ENCODE measurements around the gene PCYT1A. TPM values are rescaled to one million over a fixed set of nuclear protein-coding genes. Genes with fewer than 3 reads are reported as not detected.

Gene PCYT1A
- total RNA-seq, result 10 to 100 TPM; 41.8 to 78.3 TPM

DNA sequence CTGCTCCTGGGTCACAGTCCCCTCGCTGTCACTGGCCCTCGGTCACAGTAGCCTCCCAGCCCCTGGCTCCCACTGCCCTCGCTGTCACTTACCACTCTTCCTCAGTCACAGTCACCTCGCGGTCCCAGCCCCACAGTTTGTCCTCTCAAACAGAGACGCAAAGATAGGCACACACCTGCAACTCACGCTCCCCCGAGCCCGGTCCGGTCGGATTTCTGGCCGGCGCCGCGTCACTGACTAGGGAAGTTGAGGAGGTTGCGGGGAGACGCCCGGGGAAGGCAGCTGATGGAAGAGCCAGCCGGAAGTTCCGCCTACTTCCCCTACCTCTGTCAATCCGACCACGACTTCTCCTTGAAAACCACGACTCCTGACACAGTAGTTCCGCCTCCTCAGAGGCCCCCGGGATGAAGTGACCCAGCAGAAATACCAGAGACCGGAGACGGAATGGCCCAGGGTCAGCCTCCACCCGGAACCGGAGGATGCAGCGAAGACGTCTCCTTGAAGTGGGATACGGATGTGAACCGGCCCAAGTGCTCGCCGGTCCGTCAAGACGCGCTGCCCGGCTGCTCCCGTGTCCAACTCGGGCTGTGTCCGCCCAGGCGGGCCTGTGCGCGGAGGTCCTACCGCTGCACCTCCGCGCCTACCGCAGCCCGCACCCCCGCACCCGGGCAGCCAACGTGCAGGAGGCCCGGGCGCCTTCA, at the start of gene PCYT1A:
Gene PCYT1A (minus strand): TSS at position 287 of the 701 bp plus-strand sequence. CDS start 17,195 bp downstream, outside the sequence.
- Histone ChIP-seq H3K4me1 (replicated peaks) (no peaks in the 10 kb centered on the region), H3K9me3 (no peaks in the 10 kb centered on the region), H3K27me3 (replicated peaks; ENCODE audit: insufficient read depth) (no peaks in the 10 kb centered on the region), H3K36me3 (no peaks in the 10 kb centered on the region), H3K27ac (peak within 1 kb of the TSS; percentile 80 to 83), H3K4me3 (peak within 1 kb of the TSS; percentile 74 to 89)
- DNase-seq (ENCODE audit: low spot score), result peak; percentile 90
- intact Hi-C loops (cut with DNase I), result no loop called here
- 1% methylated on average over 30 of the region's 55 CpGs for WGBS
- peak; percentile 83 for TF ChIP-seq POLR2AphosphoS5 (IDR thresholded peaks at IDR 0.05)
- peak; percentile 59 for TF ChIP-seq POLR2A (IDR thresholded peaks at IDR 0.05)
- TF ChIP-seq, protein P1, sequence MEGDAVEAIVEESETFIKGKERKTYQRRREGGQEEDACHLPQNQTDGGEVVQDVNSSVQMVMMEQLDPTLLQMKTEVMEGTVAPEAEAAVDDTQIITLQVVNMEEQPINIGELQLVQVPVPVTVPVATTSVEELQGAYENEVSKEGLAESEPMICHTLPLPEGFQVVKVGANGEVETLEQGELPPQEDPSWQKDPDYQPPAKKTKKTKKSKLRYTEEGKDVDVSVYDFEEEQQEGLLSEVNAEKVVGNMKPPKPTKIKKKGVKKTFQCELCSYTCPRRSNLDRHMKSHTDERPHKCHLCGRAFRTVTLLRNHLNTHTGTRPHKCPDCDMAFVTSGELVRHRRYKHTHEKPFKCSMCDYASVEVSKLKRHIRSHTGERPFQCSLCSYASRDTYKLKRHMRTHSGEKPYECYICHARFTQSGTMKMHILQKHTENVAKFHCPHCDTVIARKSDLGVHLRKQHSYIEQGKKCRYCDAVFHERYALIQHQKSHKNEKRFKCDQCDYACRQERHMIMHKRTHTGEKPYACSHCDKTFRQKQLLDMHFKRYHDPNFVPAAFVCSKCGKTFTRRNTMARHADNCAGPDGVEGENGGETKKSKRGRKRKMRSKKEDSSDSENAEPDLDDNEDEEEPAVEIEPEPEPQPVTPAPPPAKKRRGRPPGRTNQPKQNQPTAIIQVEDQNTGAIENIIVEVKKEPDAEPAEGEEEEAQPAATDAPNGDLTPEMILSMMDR (IDR thresholded peaks at IDR 0.05), result peak in 1 of 4 experiments; percentile 6

DNA sequence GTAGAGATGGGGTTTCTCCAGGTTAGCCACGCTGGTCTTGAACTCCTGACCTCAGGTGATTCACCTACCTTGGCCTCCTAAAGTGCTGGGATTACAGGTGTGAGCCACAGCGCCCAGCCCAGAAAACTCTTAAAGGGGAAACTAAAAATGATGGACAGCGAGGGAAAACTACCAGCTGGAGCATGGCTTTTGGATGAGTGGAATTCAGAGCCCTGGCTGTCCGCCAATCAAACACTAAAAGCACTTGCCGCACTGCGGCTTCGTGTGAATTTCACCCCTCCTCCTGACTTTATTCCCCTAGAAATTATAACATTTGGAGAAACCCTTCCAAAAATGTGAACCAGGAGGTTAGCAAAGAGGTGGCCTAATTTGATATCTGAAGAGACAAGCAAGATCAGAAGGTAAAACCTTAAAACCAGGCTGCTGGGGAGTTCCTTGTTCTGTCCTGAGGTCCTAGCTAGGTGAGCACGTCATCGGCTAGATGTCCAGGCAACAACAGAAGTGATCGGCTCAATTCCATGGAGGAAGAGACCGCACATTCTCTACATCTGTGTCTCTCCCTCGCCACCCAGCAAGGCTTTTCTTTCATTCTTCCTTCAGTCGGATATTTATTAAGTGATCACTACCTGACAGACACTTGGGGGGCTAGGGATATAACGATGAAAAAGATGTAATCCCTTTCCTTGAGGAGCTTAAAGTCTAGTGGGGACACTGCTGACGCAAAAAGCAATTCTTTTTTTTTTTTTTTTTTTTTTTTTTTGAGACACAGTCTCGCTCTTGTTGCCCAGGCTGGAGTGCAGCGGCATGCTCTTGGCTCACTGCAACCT, 49.0 kb upstream of the PCYT1A start:
- WGBS, result 75% methylated on average over 17 of the region's 17 CpGs
- DNase-seq (ENCODE audit: low spot score), result no peak
- Histone ChIP-seq H3K36me3 (no peaks in the 10 kb centered on the region), H3K27me3 (replicated peaks; ENCODE audit: insufficient read depth) (no peaks in the 10 kb centered on the region), H3K9me3 (no peaks in the 10 kb centered on the region), H3K4me3 (no peak overlapping the region), H3K4me1 (replicated peaks) (no peaks in the 10 kb centered on the region), H3K27ac (no peak overlapping the region)
- intact Hi-C loops (cut with DNase I), result no loop called here
- TF ChIP-seq POLR2A (IDR thresholded peaks at IDR 0.05) (no peak), POLR2AphosphoS5 (IDR thresholded peaks at IDR 0.05) (no peak)
- TF ChIP-seq, protein P1 (IDR thresholded peaks at IDR 0.05), result no peak

DNA sequence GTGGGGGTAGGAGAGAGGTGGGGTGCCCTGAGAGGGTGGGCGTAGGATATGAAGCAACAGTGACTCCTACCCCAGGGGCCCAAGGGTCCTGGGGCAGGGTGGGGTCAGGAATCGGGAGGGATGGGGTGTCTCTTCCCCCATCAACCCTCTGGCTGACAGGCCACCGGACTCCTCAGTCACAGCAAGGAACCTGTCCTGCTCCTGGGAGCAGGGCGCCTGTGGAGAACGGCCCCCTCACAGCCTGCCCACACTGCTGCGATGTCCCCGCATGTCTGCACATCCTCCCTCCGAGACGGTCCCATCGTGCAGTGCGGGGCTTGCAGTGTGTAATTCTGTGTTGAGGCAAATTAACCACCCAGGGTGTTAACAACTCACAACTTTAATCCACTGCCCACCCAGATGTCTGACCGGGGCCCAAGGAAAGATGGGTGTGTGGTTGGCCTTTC, 48.0 kb upstream of the PCYT1A start:
- H3K27ac ChIP-seq, result no peak overlapping the region
- H3K4me1 ChIP-seq (replicated peaks), result no peaks in the 10 kb centered on the region
- H3K9me3 ChIP-seq, result no peaks in the 10 kb centered on the region
- WGBS, result 65% methylated on average over 12 of the region's 12 CpGs
- H3K36me3 ChIP-seq, result no peaks in the 10 kb centered on the region
- H3K4me3 ChIP-seq, result no peak overlapping the region
- TF ChIP-seq POLR2A (IDR thresholded peaks at IDR 0.05) (no peak), POLR2AphosphoS5 (IDR thresholded peaks at IDR 0.05) (no peak)
- TF ChIP-seq, protein P1 (IDR thresholded peaks at IDR 0.05), result no peak
- intact Hi-C loops (cut with DNase I), result no loop called here
- DNase-seq (ENCODE audit: low spot score), result no peak
- H3K27me3 ChIP-seq (replicated peaks; ENCODE audit: insufficient read depth), result no peaks in the 10 kb centered on the region

DNA sequence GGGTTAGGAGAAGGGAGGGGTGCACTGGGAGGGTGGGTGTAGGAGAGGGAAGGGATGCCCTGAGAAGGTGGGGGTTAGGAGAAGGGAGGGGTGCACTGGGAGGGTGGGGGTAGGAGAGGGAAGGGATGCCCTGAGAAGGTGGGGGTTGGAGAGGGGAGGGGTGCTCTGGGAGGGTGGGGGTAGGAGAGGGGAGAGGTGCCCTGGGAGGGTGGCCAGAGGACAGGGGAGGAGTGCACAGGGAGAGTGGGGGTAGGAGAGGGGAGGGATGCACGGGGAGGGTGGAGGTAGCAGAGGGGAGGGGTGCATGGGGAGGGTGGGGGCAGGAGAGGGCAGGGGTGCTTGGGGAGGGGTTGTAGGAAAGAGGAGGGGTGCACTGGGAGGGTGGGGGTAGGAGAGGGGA, 47.5 kb upstream of the PCYT1A start:
- Histone ChIP-seq H3K4me1 (replicated peaks) (no peaks in the 10 kb centered on the region), H3K27me3 (replicated peaks; ENCODE audit: insufficient read depth) (no peaks in the 10 kb centered on the region), H3K4me3 (no peak overlapping the region), H3K27ac (no peak overlapping the region), H3K36me3 (no peaks in the 10 kb centered on the region), H3K9me3 (no peaks in the 10 kb centered on the region)
- intact Hi-C loops (cut with DNase I), result no loop called here
- WGBS, result 11% methylated on average over 1 of the region's 1 CpG
- TF ChIP-seq POLR2AphosphoS5 (IDR thresholded peaks at IDR 0.05), result no peak
- no peak for TF ChIP-seq POLR2A (IDR thresholded peaks at IDR 0.05)
- TF ChIP-seq, protein P1 (IDR thresholded peaks at IDR 0.05), result no peak
- no peak for DNase-seq (ENCODE audit: low spot score)

Measured in prostate gland (tissue), 2 donors.